ENCODE measurements around the gene KCNJ1. TPM values are rescaled to one million over a fixed set of nuclear protein-coding genes. Genes with fewer than 3 reads are reported as not detected.

Gene KCNJ1
- total RNA-seq, 6 experiments from 2014 or later: not detected

DNA sequence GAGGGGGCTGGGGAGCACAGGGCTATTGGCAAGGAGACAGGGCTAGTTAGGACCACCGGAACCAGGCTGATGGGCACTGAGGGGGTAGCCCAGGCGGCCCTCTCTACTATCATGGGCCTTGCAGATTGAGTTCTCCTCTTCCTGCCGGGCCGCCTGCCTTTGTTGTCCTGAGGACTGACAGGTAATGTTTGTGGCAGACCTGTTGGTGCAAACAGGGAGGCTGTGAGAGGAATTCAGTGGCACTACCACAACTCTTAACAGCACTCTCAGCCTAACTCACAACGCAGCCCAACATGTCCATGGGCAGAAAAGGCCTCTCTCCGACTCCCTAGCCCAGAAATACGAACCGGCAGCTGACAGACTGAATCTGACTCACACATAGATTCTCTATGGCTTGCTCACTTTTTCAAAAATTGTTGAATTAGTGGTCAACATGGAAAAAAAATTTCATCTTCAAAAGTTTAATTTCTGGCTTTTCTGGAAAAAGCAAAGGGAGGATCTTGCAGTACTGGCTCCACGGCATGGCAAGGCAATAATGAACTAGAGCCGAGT, 35.5 kb upstream of the KCNJ1 start:
- Histone ChIP-seq H3K27ac (no peak overlapping the region), H3K4me3 (no peak overlapping the region), H3K36me3 (no peaks in the 10 kb centered on the region), H3K27me3 (peaks cover 0 to 6% of the 10 kb centered on the region in 2 donors), H3K9me3 (no peaks in the 10 kb centered on the region), H3K4me1 (peaks cover 0 to 43% (median 13%) of the 10 kb centered on the region in 4 donors)
- 85% methylated on average over 7 of the region's 10 CpGs for WGBS (ENCODE audit: insufficient coverage, low coverage, low lambda C conversion rate, missing lambda C conversion rate)
- TF ChIP-seq CTCF (IDR thresholded peaks at IDR 0.05) (no peak), POLR2A (IDR thresholded peaks at IDR 0.05) (no peak)
- DNase-seq (no peak), ATAC-seq (no peak)
- intact Hi-C loops (cut with DNase I): no loop called here

- TF ChIP-seq POLR2A (IDR thresholded peaks at IDR 0.05) (no peak), CTCF (IDR thresholded peaks at IDR 0.05) (no peak)
- Histone ChIP-seq H3K9me3 (no peaks in the 10 kb centered on the region), H3K4me3 (no peak overlapping the region), H3K27me3 (peaks cover 0 to 6% of the 10 kb centered on the region in 2 donors), H3K4me1 (peaks cover 0 to 43% (median 13%) of the 10 kb centered on the region in 4 donors), H3K27ac (no peak overlapping the region), H3K36me3 (no peaks in the 10 kb centered on the region)
- WGBS (ENCODE audit: insufficient coverage, low coverage, low lambda C conversion rate, missing lambda C conversion rate): 52% methylated on average over 11 of the region's 29 CpGs
- intact Hi-C loops (cut with DNase I): no loop called here
- ATAC-seq (no peak), DNase-seq (no peak)
Measured at GRCh38 chr11:128901653-128902514, 34.8 kb upstream of the KCNJ1 start.

DNA sequence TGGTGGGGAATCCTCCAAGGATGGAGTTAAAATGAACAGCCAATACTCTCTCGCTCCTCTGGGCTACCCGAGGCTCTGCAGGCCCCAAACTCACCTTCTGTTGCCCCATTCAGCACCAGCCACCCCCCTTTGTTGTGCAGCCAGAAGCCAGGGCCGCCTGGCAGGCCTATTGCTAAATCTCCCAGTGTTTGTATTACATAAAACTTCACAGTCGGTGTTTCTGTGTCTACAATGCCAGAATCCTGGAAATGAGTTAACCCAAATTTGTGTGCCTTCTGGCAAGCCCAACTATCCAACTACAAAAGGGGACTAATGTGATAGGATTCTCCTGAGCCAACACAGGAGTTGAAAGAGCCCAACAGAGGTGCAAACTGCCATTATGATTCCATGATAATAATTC, 33.4 kb upstream of the KCNJ1 start:
- DNase-seq (peak; percentile 73 to 89 (median 82)), ATAC-seq (peak; percentile 76 to 90 (median 78))
- intact Hi-C loops (cut with DNase I): no loop called here
- Histone ChIP-seq H3K27me3 (no peaks in the 10 kb centered on the region), H3K4me1 (peaks cover 0 to 39% (median 14%) of the 10 kb centered on the region in 4 donors), H3K4me3 (no peak overlapping the region), H3K27ac (no peak overlapping the region), H3K36me3 (no peaks in the 10 kb centered on the region), H3K9me3 (no peaks in the 10 kb centered on the region)
- WGBS (ENCODE audit: insufficient coverage, low coverage, low lambda C conversion rate, missing lambda C conversion rate): 15% methylated on average over 4 of the region's 4 CpGs
- TF ChIP-seq POLR2A (IDR thresholded peaks at IDR 0.05): no peak
- TF ChIP-seq CTCF (IDR thresholded peaks at IDR 0.05): no peak

DNA sequence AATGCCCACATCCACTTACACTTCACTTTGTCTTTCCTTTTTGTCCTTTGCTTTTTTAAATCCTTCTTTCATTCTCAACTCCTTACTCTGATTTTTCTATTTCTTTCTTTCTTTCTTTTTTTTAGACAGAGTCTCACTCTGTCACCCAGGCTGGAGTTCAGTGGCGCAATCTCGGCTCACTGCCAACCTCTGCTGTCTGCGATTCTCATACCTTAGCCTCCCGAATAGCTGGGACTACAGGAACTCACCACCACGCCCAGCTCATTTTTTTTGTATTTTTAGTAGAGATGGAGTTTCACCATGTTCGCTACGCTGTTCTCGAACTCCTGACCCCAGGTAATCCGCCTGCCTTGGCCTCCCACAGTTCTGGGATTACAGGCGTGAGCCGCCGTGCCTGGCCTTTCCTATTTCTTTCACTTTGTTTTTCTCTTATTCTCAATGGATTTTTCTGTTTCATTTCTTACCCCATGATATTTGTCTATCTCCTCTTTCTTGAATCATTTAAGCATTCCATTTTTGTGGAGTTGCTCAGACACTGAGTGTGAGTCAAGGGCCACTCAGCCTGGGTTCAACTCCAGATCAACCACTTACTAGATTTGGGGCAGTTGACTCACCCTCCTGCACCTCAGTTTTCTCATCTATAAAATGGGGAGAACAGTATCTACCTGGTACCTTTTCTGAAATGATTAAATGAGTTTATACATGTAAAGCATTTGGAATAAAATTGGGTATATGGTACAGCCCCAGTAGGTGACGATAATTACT, 31.7 kb upstream of the KCNJ1 start:
- no peak overlapping the region for H3K4me3 ChIP-seq
- H3K36me3 ChIP-seq: no peaks in the 10 kb centered on the region
- H3K9me3 ChIP-seq: no peaks in the 10 kb centered on the region
- WGBS (ENCODE audit: insufficient coverage, low coverage, low lambda C conversion rate, missing lambda C conversion rate): 41% methylated on average over 13 of the region's 13 CpGs
- peaks cover 0 to 47% (median 22%) of the 10 kb centered on the region in 4 donors for H3K4me1 ChIP-seq
- DNase-seq (peak; percentile 83 to 88 (median 85)), ATAC-seq (peak; percentile 37 to 58 (median 48))
- TF ChIP-seq POLR2A (IDR thresholded peaks at IDR 0.05): no peak
- no peak for TF ChIP-seq CTCF (IDR thresholded peaks at IDR 0.05)
- no peak overlapping the region for H3K27ac ChIP-seq
- H3K27me3 ChIP-seq: no peaks in the 10 kb centered on the region
- intact Hi-C loops (cut with DNase I): no loop called here

Measured in right lobe of liver (tissue), 6 donors.